ENCODE data around the gene TOPBP1.

DNA sequence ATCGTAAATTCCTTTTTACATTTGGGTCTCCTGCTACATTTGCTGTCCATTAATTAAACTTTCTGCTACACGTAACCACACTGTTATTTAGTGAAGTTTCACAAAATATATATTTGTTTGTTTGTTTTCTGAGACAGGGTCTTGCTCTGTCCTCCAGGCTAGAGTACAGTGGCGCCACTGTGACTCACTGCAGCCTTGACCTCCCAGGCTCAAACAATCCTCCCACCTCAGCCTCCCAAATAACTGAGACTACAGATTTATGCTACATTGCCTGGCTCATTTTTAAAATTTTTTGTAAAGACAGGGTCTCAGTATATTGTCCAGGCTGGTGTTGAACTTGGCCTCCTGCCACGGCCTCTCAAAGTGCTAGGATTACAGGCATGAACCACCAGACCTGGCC is 20.5 kb downstream of the TOPBP1 start:
- TF ChIP-seq POLR2A (IDR thresholded peaks at IDR 0.05) (no peak), EP300 (IDR thresholded peaks at IDR 0.05) (no peak), POLR2AphosphoS5 (IDR thresholded peaks at IDR 0.05) (no peak)
- TF ChIP-seq, protein P1, sequence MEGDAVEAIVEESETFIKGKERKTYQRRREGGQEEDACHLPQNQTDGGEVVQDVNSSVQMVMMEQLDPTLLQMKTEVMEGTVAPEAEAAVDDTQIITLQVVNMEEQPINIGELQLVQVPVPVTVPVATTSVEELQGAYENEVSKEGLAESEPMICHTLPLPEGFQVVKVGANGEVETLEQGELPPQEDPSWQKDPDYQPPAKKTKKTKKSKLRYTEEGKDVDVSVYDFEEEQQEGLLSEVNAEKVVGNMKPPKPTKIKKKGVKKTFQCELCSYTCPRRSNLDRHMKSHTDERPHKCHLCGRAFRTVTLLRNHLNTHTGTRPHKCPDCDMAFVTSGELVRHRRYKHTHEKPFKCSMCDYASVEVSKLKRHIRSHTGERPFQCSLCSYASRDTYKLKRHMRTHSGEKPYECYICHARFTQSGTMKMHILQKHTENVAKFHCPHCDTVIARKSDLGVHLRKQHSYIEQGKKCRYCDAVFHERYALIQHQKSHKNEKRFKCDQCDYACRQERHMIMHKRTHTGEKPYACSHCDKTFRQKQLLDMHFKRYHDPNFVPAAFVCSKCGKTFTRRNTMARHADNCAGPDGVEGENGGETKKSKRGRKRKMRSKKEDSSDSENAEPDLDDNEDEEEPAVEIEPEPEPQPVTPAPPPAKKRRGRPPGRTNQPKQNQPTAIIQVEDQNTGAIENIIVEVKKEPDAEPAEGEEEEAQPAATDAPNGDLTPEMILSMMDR (IDR thresholded peaks at IDR 0.05) = no peak
